ENCODE measurements around the gene RFK.

RFK gene

DNA sequence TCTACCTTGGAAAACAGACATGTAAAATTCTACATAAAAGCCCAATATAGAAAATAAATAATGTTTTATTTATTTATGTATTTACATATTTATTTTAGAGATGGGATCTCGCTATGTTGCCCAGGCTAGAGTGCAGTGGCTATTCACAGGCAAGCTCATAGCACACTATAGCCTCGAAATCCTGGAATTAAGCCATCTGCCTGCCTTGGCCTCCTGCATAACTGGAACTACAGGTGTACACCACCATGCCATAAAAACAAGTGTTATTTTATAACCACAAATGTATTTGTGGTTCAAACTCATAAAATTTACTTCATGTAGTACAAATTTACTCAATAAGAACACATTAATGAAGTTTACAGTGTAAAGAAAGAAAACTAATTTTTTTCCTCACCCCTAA lies 7.0 kb upstream of the RFK start:
- no peaks in the 10 kb centered on the region for H3K79me2 ChIP-seq (ENCODE audit: control insufficient read depth, insufficient read depth, low read length, poor library complexity)
- no CpG with 5 or more reads among the region's 2 CpGs for WGBS (ENCODE audit: extremely low coverage, insufficient coverage, insufficient read length)
- no peak overlapping the region for H2AK5ac ChIP-seq (ENCODE audit: low read length)
- no peak overlapping the region for H2BK120ac ChIP-seq (ENCODE audit: insufficient read depth, low read length, poor library complexity)
- no peak overlapping the region for H3K27ac ChIP-seq (ENCODE audit: low read depth, low read length)
- no peak overlapping the region for H3K4ac ChIP-seq (ENCODE audit: low read depth, low read length)
- no peaks in the 10 kb centered on the region for H3K27me3 ChIP-seq (ENCODE audit: insufficient read depth, low read length)
- H4K12ac ChIP-seq (ENCODE audit: low read depth, low read length) = no peak overlapping the region
- H2AFZ ChIP-seq (ENCODE audit: insufficient read depth, low read length, poor library complexity) = no peak overlapping the region
- peaks cover 2% of the 10 kb centered on the region for H3K79me1 ChIP-seq (ENCODE audit: low read length)
- no peak overlapping the region for H3K4me2 ChIP-seq (ENCODE audit: low read length)
- peaks cover 2 to 9% of the 10 kb centered on the region in 2 experiments for H3K4me1 ChIP-seq (ENCODE audit: control insufficient read depth in 1 of 2, insufficient read depth in 2 of 2, low read length in 2 of 2)
- H3K4me3 ChIP-seq (ENCODE audit: low read depth, low read length) = no peak overlapping the region
- H2BK12ac ChIP-seq (ENCODE audit: low read length) = peak overlapping the region; percentile 76
- H3K18ac ChIP-seq (ENCODE audit: low read length) = no peak overlapping the region
- no peak overlapping the region for H4K8ac ChIP-seq (ENCODE audit: low read depth, low read length)
- H3K9ac ChIP-seq (ENCODE audit: low read length) = no peak overlapping the region
- H4K91ac ChIP-seq (ENCODE audit: low read depth, low read length) = no peak overlapping the region
- DNase-seq = no peak
- H3K36me3 ChIP-seq (ENCODE audit: control insufficient read depth in 1 of 2, insufficient read depth in 2 of 2, low read length in 2 of 2) = no peaks in the 10 kb centered on the region
- H2BK5ac ChIP-seq (ENCODE audit: low read depth, low read length, poor library complexity) = no peak overlapping the region
- no peak overlapping the region for H3K14ac ChIP-seq (ENCODE audit: low read length)
- H3K23ac ChIP-seq (ENCODE audit: low read length) = no peak overlapping the region
- no peaks in the 10 kb centered on the region for H3K9me3 ChIP-seq (ENCODE audit: insufficient read depth, low read depth, low read length)

DNA sequence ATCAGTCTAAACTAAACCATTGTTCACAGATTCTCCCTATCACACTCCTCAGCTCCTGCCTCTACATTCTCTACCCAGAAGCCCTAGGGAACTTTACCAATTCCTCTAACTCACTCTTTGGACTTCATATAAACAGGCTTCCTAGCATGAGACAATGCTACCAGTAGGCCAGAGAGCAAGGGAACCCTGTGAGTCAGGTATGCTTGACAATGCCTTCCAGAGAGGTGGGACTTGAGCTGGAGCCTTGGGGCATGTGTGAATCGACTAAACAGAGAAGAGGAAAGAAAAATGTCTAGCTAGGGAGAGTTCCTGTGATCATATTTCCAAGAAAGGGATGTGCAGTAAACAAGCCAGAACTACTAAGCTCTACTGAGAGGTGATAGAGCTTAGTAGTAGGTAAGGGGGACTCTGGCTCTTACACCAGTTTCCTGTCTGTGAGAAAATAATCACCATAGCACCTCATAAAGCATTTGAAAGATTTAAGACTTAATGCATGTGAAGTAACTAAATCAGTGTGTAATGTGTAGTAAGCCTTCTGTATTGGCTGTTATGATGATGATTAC lies 6.4 kb upstream of the RFK start:
- H3K79me1 ChIP-seq (ENCODE audit: low read length) = peaks cover 2% of the 10 kb centered on the region
- H3K4me1 ChIP-seq (ENCODE audit: control insufficient read depth in 1 of 2, insufficient read depth in 2 of 2, low read length in 2 of 2) = peaks cover 2 to 9% of the 10 kb centered on the region in 2 experiments
- DNase-seq = peak; percentile 76 to 78
- no peaks in the 10 kb centered on the region for H3K9me3 ChIP-seq (ENCODE audit: insufficient read depth, low read depth, low read length)
- no peak overlapping the region for H4K91ac ChIP-seq (ENCODE audit: low read depth, low read length)
- no peak overlapping the region for H3K18ac ChIP-seq (ENCODE audit: low read length)
- no peak overlapping the region for H4K8ac ChIP-seq (ENCODE audit: low read depth, low read length)
- no peak overlapping the region for H3K4me2 ChIP-seq (ENCODE audit: low read length)
- H2BK12ac ChIP-seq (ENCODE audit: low read length) = no peak overlapping the region
- H3K36me3 ChIP-seq (ENCODE audit: control insufficient read depth in 1 of 2, insufficient read depth in 2 of 2, low read length in 2 of 2) = no peaks in the 10 kb centered on the region
- no peak overlapping the region for H2BK120ac ChIP-seq (ENCODE audit: insufficient read depth, low read length, poor library complexity)
- no peak overlapping the region for H3K14ac ChIP-seq (ENCODE audit: low read length)
- WGBS (ENCODE audit: extremely low coverage, insufficient coverage, insufficient read length) = no CpG with 5 or more reads among the region's 1 CpG
- H3K4me3 ChIP-seq (ENCODE audit: low read depth, low read length) = no peak overlapping the region
- H4K12ac ChIP-seq (ENCODE audit: low read depth, low read length) = no peak overlapping the region
- H3K23ac ChIP-seq (ENCODE audit: low read length) = no peak overlapping the region
- H3K27ac ChIP-seq (ENCODE audit: low read depth, low read length) = peak overlapping the region; percentile 52
- no peak overlapping the region for H2AFZ ChIP-seq (ENCODE audit: insufficient read depth, low read length, poor library complexity)
- H2AK5ac ChIP-seq (ENCODE audit: low read length) = no peak overlapping the region
- no peaks in the 10 kb centered on the region for H3K27me3 ChIP-seq (ENCODE audit: insufficient read depth, low read length)
- H3K79me2 ChIP-seq (ENCODE audit: control insufficient read depth, insufficient read depth, low read length, poor library complexity) = no peaks in the 10 kb centered on the region
- no peak overlapping the region for H3K9ac ChIP-seq (ENCODE audit: low read length)
- H3K4ac ChIP-seq (ENCODE audit: low read depth, low read length) = no peak overlapping the region
- no peak overlapping the region for H2BK5ac ChIP-seq (ENCODE audit: low read depth, low read length, poor library complexity)

DNA sequence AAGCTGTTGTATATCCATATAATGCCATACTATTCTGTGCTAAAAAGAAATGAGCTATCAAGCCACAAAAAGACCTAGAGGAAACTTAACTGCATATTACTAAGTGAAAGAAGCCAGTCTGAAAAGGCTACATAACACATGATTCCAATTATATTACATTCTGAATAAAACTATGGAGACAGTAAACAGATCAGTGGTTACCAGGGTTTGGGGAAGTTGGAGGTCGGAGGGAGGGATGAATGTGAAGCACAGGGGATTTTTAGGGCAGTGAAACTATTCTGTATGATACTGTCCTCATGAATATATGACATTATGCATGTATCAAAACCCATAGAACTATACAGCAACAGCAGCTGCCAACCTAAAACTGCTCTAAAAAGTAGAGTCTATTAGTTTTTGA lies 5.6 kb upstream of the RFK start:
- no peak overlapping the region for H3K18ac ChIP-seq (ENCODE audit: low read length)
- WGBS (ENCODE audit: extremely low coverage, insufficient coverage, insufficient read length) = no CpG with 5 or more reads among the region's 1 CpG
- no peak overlapping the region for H2AK5ac ChIP-seq (ENCODE audit: low read length)
- no peak for DNase-seq
- H4K91ac ChIP-seq (ENCODE audit: low read depth, low read length) = peak overlapping the region; percentile 28
- no peak overlapping the region for H2AFZ ChIP-seq (ENCODE audit: insufficient read depth, low read length, poor library complexity)
- H4K8ac ChIP-seq (ENCODE audit: low read depth, low read length) = no peak overlapping the region
- no peak overlapping the region for H2BK5ac ChIP-seq (ENCODE audit: low read depth, low read length, poor library complexity)
- no peak overlapping the region for H3K4me2 ChIP-seq (ENCODE audit: low read length)
- H3K9ac ChIP-seq (ENCODE audit: low read length) = no peak overlapping the region
- no peak overlapping the region for H3K14ac ChIP-seq (ENCODE audit: low read length)
- H2BK120ac ChIP-seq (ENCODE audit: insufficient read depth, low read length, poor library complexity) = no peak overlapping the region
- no peak overlapping the region for H2BK12ac ChIP-seq (ENCODE audit: low read length)
- H3K23ac ChIP-seq (ENCODE audit: low read length) = no peak overlapping the region
- H3K4ac ChIP-seq (ENCODE audit: low read depth, low read length) = no peak overlapping the region
- peaks cover 6% of the 10 kb centered on the region for H3K79me1 ChIP-seq (ENCODE audit: low read length)
- H3K27me3 ChIP-seq (ENCODE audit: insufficient read depth, low read length) = no peaks in the 10 kb centered on the region
- H3K4me3 ChIP-seq (ENCODE audit: low read depth, low read length) = no peak overlapping the region
- no peaks in the 10 kb centered on the region for H3K79me2 ChIP-seq (ENCODE audit: control insufficient read depth, insufficient read depth, low read length, poor library complexity)
- no peaks in the 10 kb centered on the region for H3K9me3 ChIP-seq (ENCODE audit: insufficient read depth, low read depth, low read length)
- H3K36me3 ChIP-seq (ENCODE audit: control insufficient read depth in 1 of 2, insufficient read depth in 2 of 2, low read length in 2 of 2) = no peaks in the 10 kb centered on the region
- H3K4me1 ChIP-seq (ENCODE audit: control insufficient read depth in 1 of 2, insufficient read depth in 2 of 2, low read length in 2 of 2) = peaks cover 2 to 12% of the 10 kb centered on the region in 2 experiments
- H4K12ac ChIP-seq (ENCODE audit: low read depth, low read length) = no peak overlapping the region
- H3K27ac ChIP-seq (ENCODE audit: low read depth, low read length) = peak overlapping the region; percentile 52

DNA sequence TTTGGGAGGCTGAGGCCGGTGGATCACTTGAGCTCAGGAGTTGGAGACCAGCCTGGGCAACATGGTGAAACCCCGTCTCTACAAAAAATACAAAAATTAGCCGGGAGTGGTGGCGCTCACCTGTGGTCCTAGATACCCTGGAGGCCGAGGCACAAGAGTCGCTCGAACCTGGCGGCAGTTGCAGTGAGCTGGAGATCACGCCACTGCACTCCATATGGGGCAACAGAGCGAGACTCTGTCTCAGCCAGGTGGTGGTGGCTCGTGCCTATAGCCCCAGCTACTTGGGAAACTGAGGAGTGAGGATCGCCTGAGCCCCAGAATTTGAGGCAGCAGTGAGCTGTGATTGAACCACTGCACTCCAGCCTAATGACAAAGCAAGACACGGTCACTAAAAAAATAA lies 2.4 kb upstream of the RFK start:
- Histone ChIP-seq H3K79me2 (ENCODE audit: control insufficient read depth, insufficient read depth, low read length, poor library complexity) (peaks cover 10% of the 10 kb centered on the region), H3K9ac (ENCODE audit: low read length) (no peak overlapping the region), H2BK120ac (ENCODE audit: insufficient read depth, low read length, poor library complexity) (peak overlapping the region; percentile 38), H4K8ac (ENCODE audit: low read depth, low read length) (no peak overlapping the region), H3K4me1 (ENCODE audit: control insufficient read depth in 1 of 2, insufficient read depth in 2 of 2, low read length in 2 of 2) (peaks cover 2 to 9% of the 10 kb centered on the region in 2 experiments), H3K23ac (ENCODE audit: low read length) (no peak overlapping the region), H3K27ac (ENCODE audit: low read depth, low read length) (no peak overlapping the region), H3K4ac (ENCODE audit: low read depth, low read length) (no peak overlapping the region), H3K36me3 (ENCODE audit: control insufficient read depth in 1 of 2, insufficient read depth in 2 of 2, low read length in 2 of 2) (peaks cover 1 to 2% of the 10 kb centered on the region in 2 experiments), H2BK12ac (ENCODE audit: low read length) (peak overlapping the region; percentile 65), H2AK5ac (ENCODE audit: low read length) (peak overlapping the region; percentile 88), H3K4me2 (ENCODE audit: low read length) (no peak overlapping the region), H3K79me1 (ENCODE audit: low read length) (peaks cover 17% of the 10 kb centered on the region), H3K18ac (ENCODE audit: low read length) (no peak overlapping the region), H3K14ac (ENCODE audit: low read length) (no peak overlapping the region), H4K91ac (ENCODE audit: low read depth, low read length) (peak overlapping the region; percentile 70), H3K27me3 (ENCODE audit: insufficient read depth, low read length) (no peaks in the 10 kb centered on the region), H2BK5ac (ENCODE audit: low read depth, low read length, poor library complexity) (no peak overlapping the region), H4K12ac (ENCODE audit: low read depth, low read length) (peak overlapping the region; percentile 50), H3K9me3 (ENCODE audit: insufficient read depth, low read depth, low read length) (no peaks in the 10 kb centered on the region), H3K4me3 (ENCODE audit: low read depth, low read length) (no peak overlapping the region), H2AFZ (ENCODE audit: insufficient read depth, low read length, poor library complexity) (no peak overlapping the region)
- no peak for DNase-seq
- WGBS (ENCODE audit: extremely low coverage, insufficient coverage, insufficient read length) = no CpG with 5 or more reads among the region's 13 CpGs
